Measurements from ENCODE around the gene COL4A2. TPM values are rescaled to one million over a fixed set of nuclear protein-coding genes. Genes with fewer than 3 reads are reported as not detected.

COL4A2 gene
- total and polyA plus RNA-seq, 7 experiments from 2014 or later, result 0.05 TPM; not detected in 6

DNA sequence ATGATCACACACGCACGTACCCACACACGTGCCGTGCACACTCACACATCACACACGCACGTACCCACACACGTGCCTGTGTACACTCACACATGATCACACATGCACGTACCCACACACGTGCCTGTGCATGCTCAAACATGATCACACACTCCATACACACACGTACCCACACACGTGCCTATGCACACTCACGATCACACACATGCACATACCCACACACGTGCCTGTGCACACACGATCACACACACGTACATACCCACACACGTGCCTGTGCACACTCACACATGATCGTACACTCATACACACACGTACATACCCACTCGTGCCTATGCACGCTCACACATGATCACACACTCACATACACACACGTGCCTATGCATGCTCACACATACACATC, 167.6 kb downstream of the COL4A2 start:
- peaks cover 0 to 4% (median 0%) of the 10 kb centered on the region in 11 donors for H3K9me3 Mint-ChIP-seq
- no peaks in the 10 kb centered on the region for H3K36me3 Mint-ChIP-seq
- ChIA-PET POLR2A (no interaction called here), CTCF (no interaction called here)
- intact Hi-C loops (cut with micrococcal nuclease), result no loop called here
- Histone ChIP-seq H3K4me3 (ENCODE audit: low read length) (no peak overlapping the region), H3K27ac (ENCODE audit: low read depth, low read length) (no peak overlapping the region), H3K4me1 (ENCODE audit: control insufficient read depth in 2 of 2, insufficient read depth in 2 of 2, low read length in 2 of 2) (no peaks in the 10 kb centered on the region), H3K27me3 (ENCODE audit: control insufficient read depth in 2 of 2, insufficient read depth in 2 of 2, low read length in 2 of 2) (no peaks in the 10 kb centered on the region), H3K9me3 (ENCODE audit: control insufficient read depth in 2 of 3, low read length in 3 of 3) (no peaks in the 10 kb centered on the region), H3K36me3 (ENCODE audit: control insufficient read depth in 2 of 3, insufficient read depth in 3 of 3, low read length in 3 of 3) (no peaks in the 10 kb centered on the region)
- H3K4me3 Mint-ChIP-seq, result no peak overlapping the region
- H3K27me3 Mint-ChIP-seq, result peaks cover 7 to 27% (median 9%) of the 10 kb centered on the region in 5 donors
- no peak overlapping the region for H3K27ac Mint-ChIP-seq
- H3K4me1 Mint-ChIP-seq, result peaks cover 0 to 7% (median 0%) of the 10 kb centered on the region in 7 donors
- ATAC-seq, result no peak
- DNase-seq, result no peak

GRCh38 chr13:110475117-110475516, 168.0 kb downstream of the COL4A2 start:
- DNase-seq, result no peak
- intact Hi-C loops (cut with micrococcal nuclease), result no loop called here
- Histone ChIP-seq H3K4me3 (ENCODE audit: low read length) (no peak overlapping the region), H3K27ac (ENCODE audit: low read depth, low read length) (no peak overlapping the region), H3K36me3 (ENCODE audit: control insufficient read depth in 2 of 3, insufficient read depth in 3 of 3, low read length in 3 of 3) (no peaks in the 10 kb centered on the region), H3K27me3 (ENCODE audit: control insufficient read depth in 2 of 2, insufficient read depth in 2 of 2, low read length in 2 of 2) (no peaks in the 10 kb centered on the region), H3K4me1 (ENCODE audit: control insufficient read depth in 2 of 2, insufficient read depth in 2 of 2, low read length in 2 of 2) (no peaks in the 10 kb centered on the region), H3K9me3 (ENCODE audit: control insufficient read depth in 2 of 3, low read length in 3 of 3) (no peaks in the 10 kb centered on the region)
- H3K27me3 Mint-ChIP-seq, result peaks cover 7 to 26% (median 9%) of the 10 kb centered on the region in 5 donors
- no peak for ATAC-seq
- ChIA-PET CTCF (no interaction called here), POLR2A (no interaction called here)
- peaks cover 0 to 4% (median 0%) of the 10 kb centered on the region in 11 donors for H3K9me3 Mint-ChIP-seq
- no peak overlapping the region for H3K4me3 Mint-ChIP-seq
- H3K27ac Mint-ChIP-seq, result no peak overlapping the region
- no peaks in the 10 kb centered on the region for H3K36me3 Mint-ChIP-seq
- H3K4me1 Mint-ChIP-seq, result peaks cover 0 to 7% (median 0%) of the 10 kb centered on the region in 7 donors

- no peaks in the 10 kb centered on the region for H3K4me1 ChIP-seq (ENCODE audit: control insufficient read depth in 2 of 2, insufficient read depth in 2 of 2, low read length in 2 of 2)
- no peak for DNase-seq
- intact Hi-C loops (cut with micrococcal nuclease), result no loop called here
- no peak overlapping the region for H3K4me3 ChIP-seq (ENCODE audit: low read length)
- no peaks in the 10 kb centered on the region for H3K9me3 ChIP-seq (ENCODE audit: control insufficient read depth in 2 of 3, low read length in 3 of 3)
- POLR2A ChIA-PET, result no interaction called here
- H3K27ac ChIP-seq (ENCODE audit: low read depth, low read length), result no peak overlapping the region
- H3K4me1 Mint-ChIP-seq, result peaks cover 0 to 5% (median 0%) of the 10 kb centered on the region in 7 donors
- peaks cover 3 to 20% (median 5%) of the 10 kb centered on the region in 5 donors for H3K27me3 Mint-ChIP-seq
- H3K4me3 Mint-ChIP-seq, result no peak overlapping the region
- CTCF ChIA-PET, result no interaction called here
- no peak overlapping the region for H3K27ac Mint-ChIP-seq
- H3K27me3 ChIP-seq (ENCODE audit: control insufficient read depth in 2 of 2, insufficient read depth in 2 of 2, low read length in 2 of 2), result no peaks in the 10 kb centered on the region
- ATAC-seq, result no peak
- peaks cover 0 to 4% (median 0%) of the 10 kb centered on the region in 11 donors for H3K9me3 Mint-ChIP-seq
- H3K36me3 ChIP-seq (ENCODE audit: control insufficient read depth in 2 of 3, insufficient read depth in 3 of 3, low read length in 3 of 3), result no peaks in the 10 kb centered on the region
- H3K36me3 Mint-ChIP-seq, result no peaks in the 10 kb centered on the region
Observed at GRCh38 chr13:110475550-110476219, 168.6 kb downstream of the COL4A2 start.

GRCh38 chr13:110476220-110476617, 169.1 kb downstream of the COL4A2 start:
- H3K4me3 ChIP-seq (ENCODE audit: low read length), result no peak overlapping the region
- Mint-ChIP-seq H3K27ac (no peak overlapping the region), H3K4me3 (no peak overlapping the region), H3K9me3 (peaks cover 0 to 4% (median 0%) of the 10 kb centered on the region in 11 donors), H3K36me3 (no peaks in the 10 kb centered on the region), H3K4me1 (peaks cover 0 to 5% (median 0%) of the 10 kb centered on the region in 7 donors), H3K27me3 (peaks cover 0 to 15% (median 0%) of the 10 kb centered on the region in 5 donors)
- ChIA-PET POLR2A (no interaction called here), CTCF (no interaction called here)
- no peaks in the 10 kb centered on the region for H3K36me3 ChIP-seq (ENCODE audit: control insufficient read depth in 2 of 3, insufficient read depth in 3 of 3, low read length in 3 of 3)
- DNase-seq (no peak), ATAC-seq (no peak)
- H3K4me1 ChIP-seq (ENCODE audit: control insufficient read depth in 2 of 2, insufficient read depth in 2 of 2, low read length in 2 of 2), result no peaks in the 10 kb centered on the region
- H3K27me3 ChIP-seq (ENCODE audit: control insufficient read depth in 2 of 2, insufficient read depth in 2 of 2, low read length in 2 of 2), result no peaks in the 10 kb centered on the region
- H3K27ac ChIP-seq (ENCODE audit: low read depth, low read length), result no peak overlapping the region
- intact Hi-C loops (cut with micrococcal nuclease), result no loop called here
- no peaks in the 10 kb centered on the region for H3K9me3 ChIP-seq (ENCODE audit: control insufficient read depth in 2 of 3, low read length in 3 of 3)

DNA sequence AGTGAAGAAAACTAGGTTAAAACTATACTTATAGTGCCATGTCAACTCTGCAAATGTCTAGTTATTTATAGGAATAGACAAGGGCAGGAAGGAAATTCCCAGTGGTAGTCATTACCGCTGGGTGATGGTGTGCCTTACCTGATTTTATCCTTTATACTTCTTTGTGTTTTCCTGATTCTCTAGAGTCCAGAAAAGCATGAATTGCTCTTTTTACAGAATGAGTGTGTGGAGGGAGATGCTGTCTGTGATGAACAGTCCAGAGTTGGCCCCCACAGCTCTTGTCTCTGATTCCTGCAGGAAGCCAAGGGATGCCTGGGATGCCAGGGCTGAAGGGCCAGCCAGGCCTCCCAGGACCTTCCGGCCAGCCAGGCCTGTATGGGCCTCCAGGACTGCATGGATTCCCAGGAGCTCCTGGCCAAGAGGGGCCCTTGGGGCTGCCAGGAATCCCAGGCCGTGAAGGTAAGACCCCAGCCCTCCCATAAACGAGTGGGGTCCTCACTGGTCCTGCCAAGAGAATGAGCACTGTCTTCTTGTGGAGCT, 170.7 kb downstream of the COL4A2 start:
- Histone ChIP-seq H3K36me3 (ENCODE audit: control insufficient read depth in 2 of 3, insufficient read depth in 3 of 3, low read length in 3 of 3) (no peaks in the 10 kb centered on the region), H3K27me3 (ENCODE audit: control insufficient read depth in 2 of 2, insufficient read depth in 2 of 2, low read length in 2 of 2) (no peaks in the 10 kb centered on the region), H3K4me3 (ENCODE audit: low read length) (no peak overlapping the region), H3K9me3 (ENCODE audit: control insufficient read depth in 2 of 3, low read length in 3 of 3) (no peaks in the 10 kb centered on the region), H3K4me1 (ENCODE audit: control insufficient read depth in 2 of 2, insufficient read depth in 2 of 2, low read length in 2 of 2) (no peaks in the 10 kb centered on the region), H3K27ac (ENCODE audit: low read depth, low read length) (no peak overlapping the region)
- H3K36me3 Mint-ChIP-seq, result no peaks in the 10 kb centered on the region
- H3K27ac Mint-ChIP-seq, result no peak overlapping the region
- intact Hi-C loops (cut with micrococcal nuclease), result no loop called here
- ATAC-seq (no peak), DNase-seq (no peak)
- ChIA-PET POLR2A (no interaction called here), CTCF (no interaction called here)
- peaks cover 0 to 8% (median 0%) of the 10 kb centered on the region in 5 donors for H3K27me3 Mint-ChIP-seq
- no peak overlapping the region for H3K4me3 Mint-ChIP-seq
- peaks cover 0 to 4% (median 0%) of the 10 kb centered on the region in 11 donors for H3K9me3 Mint-ChIP-seq
- H3K4me1 Mint-ChIP-seq, result peaks cover 0 to 3% (median 0%) of the 10 kb centered on the region in 7 donors

DNA sequence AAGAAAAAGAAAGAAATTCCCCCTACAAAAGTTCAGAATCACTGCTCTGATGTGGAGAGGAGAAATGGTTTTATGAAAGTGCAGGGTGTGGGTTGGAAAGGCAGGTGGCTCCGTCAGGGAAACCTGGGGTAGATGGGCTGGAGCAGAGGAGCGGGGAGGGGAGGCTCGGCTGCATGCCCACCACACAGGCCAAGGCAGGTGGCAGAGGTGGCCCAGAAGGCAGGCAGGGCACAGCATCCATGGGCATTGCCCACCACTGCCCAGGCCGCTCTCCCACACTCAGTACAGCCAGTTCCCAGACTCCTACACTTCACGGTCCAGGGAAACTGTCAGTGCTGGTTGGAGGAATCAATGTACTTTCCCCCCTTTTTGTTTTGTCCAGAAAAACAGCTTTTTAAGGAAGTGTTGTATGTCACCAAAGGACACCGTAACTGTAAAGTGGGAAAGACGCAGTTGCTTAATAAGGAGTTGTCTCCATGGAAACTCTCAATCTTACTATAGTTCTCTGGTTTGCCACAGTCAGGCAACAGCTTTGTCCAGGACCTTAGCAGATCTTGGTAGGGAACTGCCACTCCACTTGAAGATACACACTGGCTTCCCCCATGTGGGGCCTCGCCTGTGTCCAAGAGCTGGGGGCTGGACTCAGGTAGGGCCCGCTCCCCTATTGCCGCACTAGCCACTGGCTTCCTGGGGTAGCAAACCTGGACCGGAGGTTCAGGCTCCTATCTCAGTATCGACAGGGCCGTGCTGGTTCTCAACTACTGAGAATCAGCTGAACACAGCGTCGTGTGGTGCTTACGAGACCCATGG, 171.5 kb downstream of the COL4A2 start:
- ChIA-PET POLR2A (no interaction called here), CTCF (no interaction called here)
- Histone ChIP-seq H3K4me3 (ENCODE audit: low read length) (no peak overlapping the region), H3K27me3 (ENCODE audit: control insufficient read depth in 2 of 2, insufficient read depth in 2 of 2, low read length in 2 of 2) (no peaks in the 10 kb centered on the region), H3K27ac (ENCODE audit: low read depth, low read length) (no peak overlapping the region), H3K36me3 (ENCODE audit: control insufficient read depth in 2 of 3, insufficient read depth in 3 of 3, low read length in 3 of 3) (no peaks in the 10 kb centered on the region), H3K4me1 (ENCODE audit: control insufficient read depth in 2 of 2, insufficient read depth in 2 of 2, low read length in 2 of 2) (no peaks in the 10 kb centered on the region), H3K9me3 (ENCODE audit: control insufficient read depth in 2 of 3, low read length in 3 of 3) (no peaks in the 10 kb centered on the region)
- H3K27ac Mint-ChIP-seq, result peak overlapping the region in 1 of 9 donors; percentile 15
- ATAC-seq (no peak), DNase-seq (no peak)
- no peak overlapping the region for H3K4me3 Mint-ChIP-seq
- H3K4me1 Mint-ChIP-seq, result peaks cover 0 to 3% (median 0%) of the 10 kb centered on the region in 7 donors
- peaks cover 0 to 8% (median 3%) of the 10 kb centered on the region in 5 donors for H3K27me3 Mint-ChIP-seq
- no peaks in the 10 kb centered on the region for H3K36me3 Mint-ChIP-seq
- intact Hi-C loops (cut with micrococcal nuclease), result no loop called here
- peaks cover 0 to 4% (median 0%) of the 10 kb centered on the region in 11 donors for H3K9me3 Mint-ChIP-seq
